Adrenal gland (tissue), 5 donors: ENCODE results near the gene GNAQ.

Experiments used
- CTCF ChIP-seq, 6 experiments: fragments of 450-650 bp in 4 of 6; fragments of 200-600 bp in 2 of 6; sonication (generic) in 1 of 6; IDR thresholded peaks; 1 replicate in 5 of 6; 2 replicates in 1 of 6; pipeline versions ENCODE4 v1.5.1 to v1.8.0; 2016 to 2021; ENCODE audit warnings: antibody characterized with exemption in 6 of 6, mild to moderate bottlenecking in 2 of 6, moderate library complexity in 1 of 6
- POLR2A ChIP-seq, 2 donors: fragments of 450-650 bp; IDR thresholded peaks; one replicate each; pipeline ENCODE4 v1.6.1; 2017; ENCODE audit warnings: antibody characterized with exemption in 2 of 2, mild to moderate bottlenecking in 2 of 2, moderate library complexity in 1 of 2
- donor health status: DM: no; HTN: no; CAD: no.

- TF ChIP-seq CTCF (IDR thresholded peaks at IDR 0.05) (no peak), POLR2A (IDR thresholded peaks at IDR 0.05) (no peak)
Observed at GRCh38 chr9:77766587-77766986, 265.0 kb downstream of the GNAQ start.
